GM19452 (cell line): ENCODE results near the gene VAV1.
"Not testable (repeated sequence)": the region's sequence is repeated elsewhere in the genome, so short reads cannot be mapped to it uniquely, and the experiment has no call there.

Experiments used
- ATAC-seq: cut with Tn5 transposase; IDR thresholded peaks from one replicate; pipeline ENCODE4 v1.9.1; 2021; ENCODE audit not compliant: unreplicated experiment

VAV1 gene

DNA sequence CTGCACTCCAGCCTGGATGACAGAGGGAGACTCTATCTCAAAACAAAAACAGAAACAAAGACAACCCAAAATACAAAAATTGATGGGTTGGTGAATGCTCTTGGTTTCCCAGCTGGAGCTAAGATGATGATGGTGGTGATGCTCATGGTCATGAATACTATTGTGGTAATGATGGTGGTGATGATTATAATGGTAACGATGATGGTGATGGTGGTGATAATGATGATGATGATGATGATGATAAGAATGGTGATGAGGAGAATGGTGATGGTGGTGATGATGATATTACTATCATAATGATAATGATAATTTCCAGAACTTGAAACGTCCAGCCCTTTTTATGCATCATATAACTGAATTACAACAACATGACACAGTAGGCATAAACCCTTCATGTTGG lies 40.1 kb downstream of the VAV1 start:
- ATAC-seq = no peak

DNA sequence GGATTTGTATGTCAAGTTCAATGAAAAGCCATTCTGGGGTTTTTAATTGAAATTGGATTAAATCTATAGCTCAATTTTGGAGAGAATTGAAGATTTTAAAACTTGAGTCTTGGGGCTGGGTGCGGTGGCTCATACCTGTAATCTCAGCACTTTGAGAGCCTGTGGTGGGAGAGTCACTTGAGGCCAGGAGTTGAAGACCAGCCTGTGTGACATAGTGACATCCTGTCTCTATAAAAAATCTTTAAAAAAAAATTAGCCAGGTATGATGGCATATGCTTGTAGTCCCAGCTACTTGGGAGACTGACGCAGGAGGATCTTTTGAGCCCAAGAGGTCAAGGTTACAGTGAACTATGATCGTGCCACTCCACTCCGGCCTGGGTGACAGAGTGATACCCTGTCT lies 41.2 kb downstream of the VAV1 start:
- no peak for ATAC-seq

DNA sequence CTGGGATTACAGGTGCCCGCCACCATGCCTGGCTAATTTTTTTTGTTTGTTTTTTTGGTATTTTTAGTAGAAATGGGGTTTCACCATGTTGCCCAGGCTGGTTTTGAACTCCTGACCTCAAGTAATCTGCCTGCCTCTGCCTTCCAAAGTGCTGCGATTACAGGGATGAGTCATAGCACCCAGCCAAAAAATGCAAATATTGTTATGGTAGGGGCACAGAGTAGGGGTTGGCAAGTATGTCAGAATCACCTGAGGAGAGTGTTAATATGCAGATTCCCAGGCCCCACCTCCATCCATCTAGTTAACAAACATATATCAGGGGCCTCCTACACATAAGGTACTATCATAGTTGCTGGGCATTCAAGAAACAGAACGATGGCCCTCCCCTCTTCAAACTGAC lies 44.7 kb downstream of the VAV1 start:
- ATAC-seq = no peak

DNA sequence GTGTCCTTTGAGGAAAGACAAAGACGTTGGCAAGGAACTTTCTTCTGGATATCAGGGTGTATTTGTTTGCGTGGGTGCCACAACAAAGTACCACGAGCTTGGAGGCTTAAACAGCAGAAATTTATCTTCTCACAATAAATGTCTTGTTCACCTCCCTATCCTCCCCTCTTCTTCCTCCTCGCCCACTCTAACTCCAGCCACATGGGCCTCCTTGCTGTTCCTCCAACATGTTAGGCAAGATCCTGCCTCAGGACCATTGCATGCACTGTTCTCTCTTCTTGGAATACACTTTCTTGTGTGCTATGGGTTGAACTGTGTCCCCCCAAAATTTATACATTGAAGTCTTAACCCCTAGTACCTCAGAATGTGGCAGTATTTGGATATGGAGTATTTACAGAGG lies 45.7 kb downstream of the VAV1 start:
- ATAC-seq = no peak

DNA sequence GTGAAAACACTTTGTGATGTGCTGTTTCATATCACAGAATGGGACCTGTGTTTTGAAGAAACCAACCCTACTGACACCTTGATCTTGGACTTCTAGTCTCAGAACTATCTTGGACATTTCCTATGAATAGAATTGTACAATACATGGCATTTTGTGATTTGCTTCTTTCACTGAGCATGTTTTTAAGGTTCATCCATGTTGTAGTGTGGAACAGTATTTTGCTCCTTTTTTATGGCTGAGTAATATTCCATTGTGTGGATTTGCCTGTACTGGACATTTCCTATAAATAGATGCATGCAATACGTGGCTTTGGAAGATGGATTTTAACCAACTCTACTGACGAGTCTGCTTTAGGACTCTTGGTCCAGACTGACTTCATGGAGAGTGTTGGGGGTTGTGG lies 46.8 kb downstream of the VAV1 start:
- no peak for ATAC-seq

DNA sequence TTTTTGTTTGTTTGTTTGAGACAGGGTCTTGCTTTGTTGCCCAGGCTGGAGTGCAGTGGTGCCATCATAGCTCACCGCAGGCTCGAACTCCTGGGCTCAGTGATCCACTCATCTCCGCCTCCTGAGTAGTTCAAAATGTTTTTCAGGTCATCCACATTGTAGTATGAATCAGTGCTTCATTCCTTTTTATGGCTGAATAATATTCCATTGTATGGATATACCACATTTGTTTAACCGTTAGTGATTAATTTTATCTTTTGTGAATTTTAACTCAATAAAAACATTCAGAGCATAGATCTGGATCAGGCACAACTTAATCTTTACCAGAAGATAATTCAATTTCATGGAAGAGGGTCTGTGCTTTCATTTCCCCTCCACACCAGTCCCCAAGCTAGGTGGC lies 47.7 kb downstream of the VAV1 start:
- no peak for ATAC-seq

DNA sequence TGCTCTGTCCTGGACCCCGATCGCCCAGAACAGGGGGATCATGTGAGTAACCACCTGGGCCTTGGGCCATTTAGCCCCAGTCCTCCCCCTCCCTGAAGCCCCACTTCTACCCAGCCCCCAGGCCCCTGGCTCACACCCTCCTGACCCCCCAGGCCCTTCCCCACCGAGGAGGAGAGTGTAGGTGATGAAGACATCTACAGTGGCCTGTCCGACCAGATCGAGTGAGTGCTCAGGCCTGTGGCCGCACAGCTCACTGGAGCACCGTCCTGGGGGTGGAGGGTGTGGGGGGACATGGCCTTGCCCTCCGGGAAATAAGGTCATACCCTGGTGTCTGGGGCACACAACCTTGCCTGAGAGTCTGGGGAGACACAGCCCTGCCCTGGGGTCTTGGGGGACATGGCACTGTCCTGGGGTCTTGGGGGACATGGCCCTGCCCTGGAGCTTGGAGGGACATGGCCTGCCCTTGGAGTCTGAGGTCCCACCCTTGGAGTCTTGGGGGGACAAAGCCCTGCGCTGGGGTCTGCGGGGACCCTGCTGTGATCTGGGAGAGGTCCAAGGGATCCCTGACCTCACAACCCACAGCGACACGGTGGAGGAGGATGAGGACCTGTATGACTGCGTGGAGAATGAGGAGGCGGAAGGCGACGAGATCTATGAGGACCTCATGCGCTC lies 49.3 kb downstream of the VAV1 start:
- no peak for ATAC-seq

DNA sequence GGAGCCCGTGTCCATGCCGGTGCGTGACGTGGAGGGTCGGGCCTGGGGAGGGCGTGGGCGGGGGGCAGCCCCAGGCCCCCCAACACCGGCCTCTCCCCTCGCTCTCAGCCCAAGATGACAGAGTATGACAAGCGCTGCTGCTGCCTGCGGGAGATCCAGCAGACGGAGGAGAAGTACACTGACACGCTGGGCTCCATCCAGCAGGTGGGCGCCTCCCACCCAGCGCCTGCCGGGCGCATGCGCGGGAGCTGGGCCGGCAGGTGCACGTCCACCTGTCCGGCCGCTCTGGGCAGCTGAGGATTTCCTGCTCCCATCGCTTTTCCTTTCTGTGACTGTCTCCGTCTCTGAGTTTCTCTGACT lies 49.8 kb downstream of the VAV1 start:
- no peak for ATAC-seq

DNA sequence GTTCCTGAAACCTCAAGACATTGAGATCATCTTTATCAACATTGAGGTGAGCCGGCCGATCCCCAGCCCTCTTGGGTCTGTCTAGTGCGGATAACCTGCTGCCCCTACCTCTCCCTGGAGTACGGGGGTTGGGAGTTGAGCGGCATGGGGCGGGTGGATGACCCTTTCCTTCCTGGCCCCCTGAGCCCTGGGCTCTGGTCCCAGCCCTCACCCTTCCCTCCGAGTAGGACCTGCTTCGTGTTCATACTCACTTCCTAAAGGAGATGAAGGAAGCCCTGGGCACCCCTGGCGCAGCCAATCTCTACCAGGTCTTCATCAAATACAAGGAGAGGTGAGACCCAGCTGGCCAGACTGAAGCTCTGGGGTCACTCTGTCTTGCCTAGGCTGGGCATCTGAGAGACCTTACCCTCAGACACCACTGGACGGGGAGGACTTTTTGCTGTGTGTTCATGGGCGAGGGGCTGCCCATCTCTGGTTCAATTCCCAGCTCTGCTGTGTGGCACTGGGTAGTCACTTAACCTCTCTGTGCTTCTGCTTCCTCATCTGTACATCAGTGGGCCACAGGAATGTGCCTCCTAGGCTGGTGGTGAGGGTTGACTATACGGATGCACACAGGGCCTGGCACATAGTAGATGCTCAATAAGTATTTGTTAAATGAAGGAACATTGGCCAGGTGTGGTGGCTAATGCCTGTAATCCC lies 52.7 kb downstream of the VAV1 start:
- ATAC-seq = no peak

DNA sequence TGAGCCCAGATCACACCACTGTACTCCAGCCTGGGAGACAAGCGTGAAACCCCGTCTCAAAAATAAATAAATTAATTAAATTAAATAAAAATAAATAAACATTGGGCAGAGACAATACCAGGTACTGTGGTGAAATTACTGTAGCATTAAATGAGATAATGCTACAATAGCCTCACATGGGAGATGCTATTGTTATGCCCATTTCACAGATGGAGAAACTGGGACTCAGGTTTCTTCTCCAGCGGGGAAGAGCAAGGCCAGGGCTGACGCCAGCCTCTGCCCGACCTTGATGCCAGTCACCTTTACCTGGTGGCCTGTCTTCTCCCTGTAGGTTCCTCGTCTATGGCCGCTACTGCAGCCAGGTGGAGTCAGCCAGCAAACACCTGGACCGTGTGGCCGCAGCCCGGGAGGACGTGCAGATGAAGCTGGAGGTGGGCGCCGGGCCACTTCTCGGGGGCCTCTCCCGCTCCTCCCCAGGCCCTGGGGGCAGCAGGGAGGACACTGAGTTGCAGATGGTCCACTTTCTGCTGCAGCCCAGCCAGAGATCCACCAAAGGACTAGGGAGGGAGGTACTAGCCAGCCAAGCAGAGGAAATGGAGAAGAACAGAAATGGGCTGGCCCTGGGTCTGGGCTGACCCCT lies 53.9 kb downstream of the VAV1 start:
- ATAC-seq = no peak

DNA sequence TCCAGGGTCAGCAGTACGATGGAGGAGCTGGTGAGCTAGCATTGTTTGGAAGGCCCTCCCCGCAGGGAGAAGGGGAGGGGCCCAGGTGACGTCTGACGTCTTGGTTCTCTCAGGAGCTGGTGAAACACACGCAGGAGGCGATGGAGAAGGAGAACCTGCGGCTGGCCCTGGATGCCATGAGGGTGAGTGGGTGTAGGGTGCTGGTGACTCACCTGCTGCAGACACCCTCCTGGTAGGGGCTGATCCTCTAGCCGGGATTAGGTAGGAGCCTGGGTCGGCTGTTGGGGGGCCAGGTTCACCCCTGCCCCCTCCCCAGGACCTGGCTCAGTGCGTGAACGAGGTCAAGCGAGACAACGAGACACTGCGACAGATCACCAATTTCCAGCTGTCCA lies 55.8 kb downstream of the VAV1 start:
- ATAC-seq = no peak

DNA sequence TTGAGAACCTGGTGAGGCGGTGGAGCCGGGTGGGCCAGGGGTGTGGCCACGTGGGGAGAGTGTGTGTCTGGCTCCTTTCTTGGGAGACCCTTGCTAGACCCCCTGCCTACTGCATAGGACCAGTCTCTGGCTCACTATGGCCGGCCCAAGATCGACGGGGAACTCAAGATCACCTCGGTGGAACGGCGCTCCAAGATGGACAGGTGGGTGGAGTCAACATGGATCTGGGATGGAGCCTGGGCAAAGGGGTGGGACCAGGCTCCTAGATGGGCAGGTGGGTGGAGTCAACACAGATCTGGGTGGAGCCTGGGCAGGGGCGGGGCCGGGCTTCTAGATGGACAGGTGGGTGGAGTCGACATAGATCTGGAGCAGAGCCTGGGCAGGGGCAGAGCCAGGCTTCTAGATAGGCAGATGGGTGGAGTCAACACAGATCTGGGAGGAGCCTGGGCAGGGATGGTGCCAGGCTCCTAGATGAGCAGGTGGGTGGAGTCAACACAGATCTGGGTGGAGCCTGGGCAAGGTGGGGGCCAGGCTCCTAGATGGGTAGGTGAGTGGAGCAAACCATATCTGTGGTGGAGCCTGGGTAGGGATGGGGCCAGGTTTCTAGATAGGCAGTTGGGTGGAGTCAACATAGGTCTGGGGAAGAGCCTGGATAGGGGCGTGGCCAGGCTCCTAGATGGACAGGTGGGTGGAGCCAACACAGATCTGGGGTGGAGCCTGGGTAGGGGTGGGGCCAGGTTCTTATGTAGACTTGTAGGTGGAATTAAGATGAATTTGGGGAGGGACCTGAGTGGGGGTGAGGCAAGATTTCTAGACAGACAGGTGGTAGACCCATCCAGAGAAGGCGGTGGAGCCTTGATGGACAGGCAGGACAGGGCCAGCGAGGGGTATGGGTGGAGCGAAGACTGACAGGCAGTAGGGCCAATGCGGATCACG lies 56.5 kb downstream of the VAV1 start:
- ATAC-seq = no peak

DNA sequence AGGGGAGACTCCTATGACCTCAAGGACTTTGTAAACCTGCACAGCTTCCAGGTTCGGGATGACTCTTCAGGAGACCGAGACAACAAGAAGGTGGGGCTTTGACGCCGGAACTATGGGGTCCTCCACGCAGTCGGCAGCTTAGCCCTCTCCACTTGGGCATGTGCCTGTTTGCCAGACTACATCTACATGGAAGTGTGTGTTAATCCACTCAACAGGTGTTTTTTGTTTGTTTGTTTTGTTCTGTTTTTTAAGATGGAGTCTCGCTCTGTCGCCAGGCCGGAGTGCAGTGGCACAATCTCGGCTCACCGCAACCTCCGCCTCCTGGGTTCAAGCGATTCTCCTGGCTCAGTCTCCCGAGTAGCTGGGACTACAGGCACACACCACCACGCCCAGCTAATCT lies 57.3 kb downstream of the VAV1 start:
- ATAC-seq = not testable (repeated sequence)

DNA sequence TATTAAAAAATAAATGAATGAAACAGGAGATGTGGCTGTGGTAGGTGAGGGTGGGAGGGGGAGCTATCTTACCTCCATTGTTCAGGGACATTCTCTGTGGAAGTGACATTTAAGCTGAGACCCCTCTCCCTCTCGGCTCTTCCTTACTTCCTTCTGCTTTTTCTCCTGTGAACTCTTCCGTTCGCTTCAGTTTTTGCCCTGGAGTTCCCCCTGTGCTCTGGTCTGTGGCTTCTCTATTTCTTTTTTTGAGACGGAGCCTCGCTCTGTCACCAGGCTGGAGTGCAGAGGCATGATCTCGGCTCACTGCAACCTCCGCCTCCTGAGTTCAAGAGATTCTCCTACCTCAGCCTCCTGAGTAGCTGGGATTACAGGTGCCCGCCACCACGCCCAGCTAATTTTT lies 58.6 kb downstream of the VAV1 start:
- ATAC-seq = not testable (repeated sequence)

DNA sequence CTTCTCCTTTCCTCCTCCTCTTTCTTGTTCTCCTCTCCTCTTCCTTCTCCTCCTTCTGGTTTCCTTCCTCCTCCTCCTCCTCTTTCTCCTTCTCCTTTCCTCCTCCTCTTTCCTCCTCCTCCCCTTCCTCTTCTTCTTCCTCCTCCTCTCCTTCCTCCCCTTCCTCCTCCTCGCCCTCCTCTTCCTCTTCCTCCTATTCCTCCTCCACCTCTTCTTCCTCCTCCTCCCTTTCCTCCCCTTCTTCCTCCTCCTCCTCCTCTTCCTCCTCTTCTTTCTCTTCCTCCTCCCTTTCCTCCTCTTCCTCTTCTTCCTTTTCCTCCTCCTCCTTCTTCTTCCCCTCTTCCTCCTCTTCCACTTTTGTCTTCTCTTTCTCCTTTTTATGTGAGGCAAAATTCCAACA lies 59.9 kb downstream of the VAV1 start:
- no peak for ATAC-seq

DNA sequence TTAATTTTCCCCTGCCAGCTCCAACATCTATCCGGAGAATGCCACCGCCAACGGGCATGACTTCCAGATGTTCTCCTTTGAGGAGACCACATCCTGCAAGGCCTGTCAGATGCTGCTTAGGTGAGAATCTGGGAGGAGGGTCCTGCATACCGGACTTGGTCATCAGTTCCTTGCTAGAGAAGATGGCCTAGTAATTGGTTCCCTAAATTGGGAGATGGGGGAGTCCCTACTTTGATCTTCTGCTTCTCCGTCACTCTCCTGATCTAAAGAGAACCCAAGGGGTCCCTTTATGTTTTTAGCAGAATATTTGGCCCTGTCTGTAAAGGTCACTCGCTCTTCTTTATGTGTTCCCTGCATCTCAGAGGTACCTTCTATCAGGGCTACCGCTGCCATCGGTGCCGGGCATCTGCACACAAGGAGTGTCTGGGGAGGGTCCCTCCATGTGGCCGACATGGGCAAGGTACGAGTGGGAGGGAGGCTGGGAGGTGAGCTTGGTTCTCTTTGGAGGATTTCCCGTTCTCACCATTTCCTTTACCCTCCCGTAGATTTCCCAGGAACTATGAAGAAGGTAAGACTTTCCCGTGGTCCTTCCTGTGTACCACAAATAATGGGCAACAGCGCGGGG lies 60.8 kb downstream of the VAV1 start:
- no peak for ATAC-seq

DNA sequence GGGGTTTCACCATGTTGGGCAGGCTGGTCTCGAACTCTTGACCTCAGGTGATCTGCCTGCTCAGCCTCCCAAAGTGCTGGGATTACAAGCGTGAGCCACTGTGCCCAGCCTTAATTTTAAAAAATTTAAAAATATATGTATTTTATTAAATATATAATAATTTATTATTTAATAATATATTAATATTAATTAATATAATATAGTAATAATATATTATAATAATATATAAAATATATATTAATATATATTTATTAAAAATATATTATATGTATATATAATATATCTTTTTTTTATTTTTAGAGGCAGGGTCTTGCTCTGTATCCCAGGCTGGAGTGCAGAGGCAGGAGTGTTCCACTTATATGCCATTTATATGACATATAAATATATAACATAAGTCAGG lies 61.9 kb downstream of the VAV1 start:
- no peak for ATAC-seq

DNA sequence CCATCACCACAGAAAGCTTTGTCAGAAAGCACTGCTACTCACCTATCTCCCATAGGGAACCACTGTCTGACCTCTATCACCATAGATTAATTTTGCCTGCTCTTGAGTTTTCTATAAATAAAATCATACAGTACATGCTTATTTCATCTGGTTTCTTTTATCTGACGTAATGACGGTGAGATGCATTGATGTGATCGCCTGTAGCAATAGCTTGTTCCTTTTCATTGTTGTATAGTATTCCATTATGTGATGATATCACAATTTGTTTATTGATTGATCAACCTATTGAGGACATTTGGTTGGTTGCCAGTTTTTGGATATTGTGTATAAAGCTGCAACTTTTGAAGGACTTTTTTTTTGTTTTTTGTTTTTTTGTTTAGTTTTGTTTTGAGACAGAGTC lies 63.0 kb downstream of the VAV1 start:
- no peak for ATAC-seq

DNA sequence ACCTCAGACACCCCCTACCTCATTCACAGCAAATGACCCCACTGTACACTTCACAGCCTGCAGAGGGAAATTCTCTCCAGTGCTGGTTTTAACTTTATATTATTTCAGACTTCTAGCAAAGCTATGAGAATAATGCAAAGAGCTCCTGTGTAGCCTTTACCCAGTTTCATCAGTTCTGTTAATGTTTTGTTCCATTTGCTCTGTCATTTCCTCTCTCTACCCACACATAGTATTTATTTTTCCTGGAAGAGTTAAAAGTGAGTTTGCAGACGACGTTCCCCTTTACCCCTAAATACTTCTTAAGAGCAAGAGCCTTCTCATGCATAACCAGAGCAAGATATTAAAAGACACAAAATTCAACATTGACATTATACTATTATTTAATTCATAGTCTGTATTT lies 65.0 kb downstream of the VAV1 start:
- no peak for ATAC-seq

DNA sequence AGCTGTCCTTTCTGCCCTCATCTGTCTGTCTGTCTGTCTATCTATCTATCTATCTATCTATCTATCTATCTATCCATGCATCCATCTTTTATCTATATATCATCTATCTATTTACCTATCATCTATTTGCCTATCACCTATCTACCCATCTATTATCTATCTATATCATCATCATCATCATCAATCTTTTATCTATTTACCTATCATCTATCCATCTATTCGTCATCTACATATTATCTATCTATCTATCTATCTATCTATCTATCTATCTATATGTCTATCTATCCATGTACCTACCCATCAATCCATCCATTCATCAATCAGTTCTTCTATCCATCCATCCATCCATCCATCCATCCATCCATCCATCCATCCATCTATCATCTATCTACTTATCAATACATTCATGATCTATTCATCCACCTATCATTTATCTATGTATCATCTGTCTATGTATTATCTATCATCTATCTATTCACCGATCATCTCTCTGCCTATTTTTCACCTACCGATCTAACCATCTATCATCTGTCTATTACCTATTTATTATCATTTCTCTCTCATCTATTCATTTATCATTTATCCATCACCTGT lies 65.7 kb downstream of the VAV1 start:
- ATAC-seq = no peak
